IPS-NIHi7 (cell line): Measurements from ENCODE around the gene ABHD14A.
"Not testable (repeated sequence)": the region's sequence is repeated elsewhere in the genome, so short reads cannot be mapped to it uniquely, and the experiment has no call there.

Source experiments
- DNase-seq: peaks from one replicate; pipeline ENCODE4 v3.0.0; 2012; ENCODE audit warnings: mixed read lengths; ENCODE audit errors: extremely low spot score

ABHD14A gene

DNA sequence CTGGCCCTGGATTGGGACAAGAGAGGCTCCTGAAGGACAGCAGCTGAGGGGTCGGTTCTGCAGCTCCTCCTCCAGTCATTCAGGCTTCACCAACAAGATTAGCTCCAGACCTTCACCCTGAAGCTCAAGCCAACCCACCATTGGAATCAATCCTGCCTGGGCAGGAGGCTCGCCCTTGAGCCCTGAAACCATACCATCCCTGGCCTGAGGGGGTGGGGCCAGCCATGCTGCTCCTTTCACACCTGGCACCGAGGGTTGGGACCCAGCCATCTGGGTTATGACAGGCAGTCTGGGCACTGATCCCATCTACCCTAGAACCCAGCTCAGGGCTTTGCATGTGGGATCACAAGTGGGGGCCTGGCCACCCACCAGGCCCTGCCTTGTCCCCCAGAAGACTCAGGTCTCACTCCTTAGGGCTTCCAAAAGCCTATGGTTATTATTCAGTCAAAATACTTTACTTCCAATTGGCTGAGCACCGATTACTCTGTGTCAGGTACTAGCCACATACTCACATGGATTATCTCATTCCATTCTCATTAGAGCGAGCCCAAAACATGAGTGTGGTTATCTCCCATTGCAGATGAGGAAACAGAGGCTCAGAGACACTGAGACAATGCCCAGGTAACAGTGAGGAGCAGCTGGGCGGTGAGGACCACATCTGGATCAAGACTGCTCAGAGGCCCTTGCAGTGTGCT lies 4.1 kb upstream of the ABHD14A start:
- no peak for DNase-seq

DNA sequence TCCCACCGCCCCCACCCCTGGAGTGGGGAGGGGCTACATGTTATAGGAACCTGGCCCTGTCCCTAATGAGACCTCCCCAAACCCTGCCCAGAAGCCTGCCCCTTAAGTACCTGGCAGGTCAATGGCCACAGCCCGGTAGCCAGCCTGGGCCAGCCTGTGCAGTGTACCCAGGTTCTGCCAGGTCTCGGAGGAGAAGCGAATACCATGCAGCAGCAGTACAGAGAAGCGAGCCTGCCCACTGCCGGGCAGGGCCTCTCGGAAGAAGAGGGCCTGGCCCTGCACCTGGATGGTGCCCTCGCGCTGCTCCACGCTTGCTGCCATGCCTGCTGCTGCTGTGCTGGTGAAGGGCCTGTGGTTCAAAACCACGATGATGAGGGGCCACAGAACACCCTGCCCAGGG lies 3.5 kb upstream of the ABHD14A start:
- no peak for DNase-seq

DNA sequence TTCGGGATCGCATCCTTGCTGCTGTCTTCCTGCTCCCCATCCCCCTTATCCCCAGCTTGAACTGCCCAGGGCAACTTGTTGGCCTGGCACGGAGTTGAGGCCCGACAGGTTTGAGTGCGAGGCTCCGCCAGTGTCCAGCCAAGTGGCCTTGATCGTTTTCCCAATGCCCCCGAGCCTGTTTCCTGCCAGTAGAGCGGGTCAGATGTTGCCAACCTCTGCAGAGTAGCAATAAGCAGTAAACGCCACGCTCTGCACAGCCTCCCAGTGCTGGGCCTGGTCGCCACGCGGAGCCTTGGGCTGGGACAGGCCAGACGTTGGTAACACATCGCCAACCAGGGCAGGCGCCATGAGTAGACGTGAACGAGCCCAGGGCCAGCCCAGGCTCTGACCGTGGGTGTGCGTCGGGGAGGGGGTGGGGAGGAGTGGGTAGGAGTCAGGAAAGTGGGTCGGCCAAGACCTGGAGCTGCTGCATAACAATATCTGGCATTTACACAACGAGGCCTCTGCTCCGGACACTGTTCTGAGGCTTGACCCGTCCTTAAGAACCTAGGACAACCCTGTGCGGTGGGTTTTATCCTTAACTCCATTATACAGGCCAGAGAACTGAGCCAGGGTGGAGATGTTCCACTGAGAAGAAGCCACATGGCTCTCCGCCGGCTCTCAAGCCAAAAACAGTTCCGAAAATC lies 444 bp upstream of the ABHD14A start:
- no peak for DNase-seq

DNA sequence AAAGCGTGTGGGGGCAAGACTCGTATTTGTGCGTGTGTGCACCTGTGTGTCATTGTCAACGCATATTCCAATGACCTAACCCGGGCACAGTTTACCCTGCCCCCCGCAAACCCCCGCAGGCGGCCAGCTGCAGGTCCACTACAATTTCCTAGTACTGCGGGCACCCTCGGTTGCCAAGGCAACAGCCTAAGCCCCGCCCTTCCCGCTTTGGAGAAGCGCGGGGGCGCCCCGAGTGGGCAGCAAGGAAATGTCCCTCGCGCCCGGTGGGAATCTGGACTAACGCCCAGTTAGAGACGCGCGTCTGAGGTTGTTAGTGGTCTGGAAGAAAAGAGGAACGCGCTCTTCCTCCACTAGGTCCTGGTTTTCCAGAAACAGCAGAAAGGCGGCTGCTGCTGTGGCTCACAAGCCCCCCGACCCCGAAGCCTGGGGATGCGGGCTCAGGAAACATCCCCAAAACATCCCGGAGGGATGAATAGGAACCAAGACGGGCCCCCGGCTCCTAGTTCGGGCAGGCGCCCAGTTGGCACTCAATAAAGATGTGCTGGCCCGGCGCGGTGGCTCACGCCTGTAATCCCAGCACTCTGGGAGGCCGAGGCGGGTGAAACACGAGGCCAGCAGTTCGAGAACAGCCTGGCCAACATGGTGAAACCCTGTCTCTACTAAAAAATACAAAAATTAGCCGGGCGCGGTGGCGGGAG lies 1.1 kb downstream of the ABHD14A start:
- DNase-seq, result peak; percentile 41

DNA sequence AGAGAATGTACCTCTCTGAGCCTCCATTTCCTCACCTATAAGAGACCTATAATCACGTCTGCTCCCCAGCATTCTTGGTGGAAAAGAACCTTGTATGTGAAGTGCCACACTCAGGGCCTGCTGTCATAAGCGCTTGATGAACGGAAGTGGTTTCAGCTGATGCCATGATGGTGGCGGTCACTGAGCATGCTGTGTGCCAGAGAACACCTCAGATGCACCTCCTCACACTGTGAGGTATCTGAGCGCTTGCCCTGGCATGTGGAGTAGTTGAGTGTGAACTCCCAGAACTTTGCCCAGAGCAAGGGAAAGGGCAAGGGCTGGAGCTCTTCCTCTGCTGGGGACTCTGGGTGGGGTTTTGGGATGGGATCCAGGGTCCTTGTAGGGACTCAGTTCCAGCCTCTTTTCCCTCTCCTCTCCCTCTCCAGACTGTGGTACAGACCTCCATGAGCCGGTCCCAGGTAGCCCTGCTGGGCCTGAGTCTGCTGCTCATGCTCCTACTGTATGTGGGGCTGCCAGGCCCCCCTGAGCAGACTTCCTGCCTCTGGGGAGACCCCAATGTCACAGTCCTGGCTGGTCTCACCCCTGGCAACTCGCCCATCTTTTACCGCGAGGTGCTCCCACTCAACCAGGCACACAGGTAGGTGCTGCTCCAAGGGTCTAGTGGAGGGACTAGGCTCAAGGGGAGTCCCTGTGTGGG lies 2.7 kb downstream of the ABHD14A start:
- DNase-seq, result no peak

DNA sequence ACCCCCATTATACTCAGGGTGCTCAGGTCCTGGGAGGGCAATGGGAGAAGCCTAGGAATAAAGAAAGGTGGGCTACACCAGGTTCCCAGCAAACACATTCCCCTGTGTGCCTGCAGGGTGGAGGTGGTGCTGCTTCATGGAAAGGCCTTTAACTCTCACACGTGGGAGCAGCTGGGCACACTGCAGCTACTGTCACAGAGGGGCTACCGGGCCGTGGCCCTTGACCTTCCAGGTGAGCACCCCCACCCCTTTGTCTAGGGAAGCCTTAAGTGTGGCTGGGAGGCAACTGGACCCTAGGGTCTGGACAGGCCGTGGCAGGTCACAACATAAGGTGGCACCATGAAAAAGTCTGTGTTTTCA lies 3.3 kb downstream of the ABHD14A start:
- no peak for DNase-seq

DNA sequence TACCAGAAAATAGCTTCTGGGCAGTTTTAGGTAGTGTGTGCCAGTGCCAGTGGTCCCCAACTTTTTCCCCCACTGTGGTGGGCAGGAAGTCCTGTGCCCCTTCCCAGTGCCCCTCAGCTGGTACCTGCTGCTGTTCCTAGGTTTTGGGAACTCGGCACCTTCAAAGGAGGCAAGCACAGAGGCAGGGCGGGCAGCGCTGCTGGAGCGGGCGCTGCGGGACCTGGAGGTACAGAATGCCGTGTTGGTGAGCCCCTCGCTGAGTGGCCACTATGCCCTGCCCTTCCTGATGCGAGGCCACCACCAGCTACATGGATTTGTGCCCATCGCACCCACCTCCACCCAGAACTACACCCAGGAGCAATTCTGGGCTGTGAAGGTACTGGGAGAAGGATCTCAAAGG lies 5.4 kb downstream of the ABHD14A start:
- DNase-seq, result no peak

DNA sequence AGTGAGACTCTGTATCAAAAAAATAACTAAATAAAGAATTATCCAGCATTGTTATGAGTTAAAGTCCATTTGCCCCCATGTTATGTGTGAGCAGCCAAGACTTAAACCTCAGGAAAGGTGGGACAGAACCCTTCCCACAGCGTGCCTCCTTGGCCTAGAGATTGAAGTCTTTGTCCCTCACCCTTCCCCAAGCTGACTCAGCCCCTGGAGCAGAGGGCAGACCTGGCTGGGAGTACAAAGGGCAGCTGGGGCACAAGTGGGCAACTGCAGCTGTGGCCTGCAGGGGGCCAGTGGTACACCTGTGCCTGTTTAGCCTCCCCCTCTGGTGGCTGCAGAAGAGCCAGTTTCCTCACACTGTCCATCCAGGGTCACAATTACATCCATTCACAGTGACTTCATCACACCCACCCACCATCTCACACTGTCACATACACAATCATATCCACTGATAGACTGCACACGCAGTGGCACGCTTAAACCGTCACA lies 7.5 kb downstream of the ABHD14A start:
- peak; percentile 80 for DNase-seq

DNA sequence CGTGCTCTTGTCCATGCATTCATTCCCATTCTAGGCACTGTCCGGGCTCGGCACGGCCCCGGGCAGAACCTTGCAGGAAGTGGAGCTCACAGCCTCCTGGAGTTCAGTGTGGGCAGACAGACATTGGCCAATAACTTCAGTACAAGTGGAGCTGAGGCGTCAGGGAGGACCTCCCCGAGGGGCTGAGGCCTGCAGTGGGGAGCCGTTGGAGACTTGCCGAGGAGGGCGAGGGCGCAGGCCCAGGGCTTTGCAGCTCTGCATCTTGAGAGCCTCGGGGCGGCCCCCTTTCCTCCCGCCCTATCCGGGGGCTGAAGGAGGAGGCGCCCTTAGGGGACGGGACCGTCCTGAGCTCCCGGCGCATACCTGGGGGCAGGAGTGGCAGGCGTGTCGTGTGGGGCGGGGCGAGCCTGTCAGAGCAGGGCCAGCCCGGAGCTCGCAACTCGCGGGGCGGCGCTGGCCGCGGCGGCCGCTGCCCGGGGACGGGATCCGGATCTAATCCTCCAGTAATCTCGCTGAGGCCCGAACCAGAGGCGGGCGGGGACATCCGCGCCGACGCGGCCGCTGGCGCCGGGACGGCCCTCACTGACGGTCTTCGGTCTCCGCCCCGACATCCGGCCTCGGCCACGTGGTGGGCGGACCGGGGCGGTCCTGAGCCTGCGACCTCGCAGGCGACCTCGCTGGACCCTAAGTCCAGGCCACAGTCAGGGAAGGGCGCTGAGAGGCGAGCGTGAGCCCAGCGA lies 8.1 kb downstream of the ABHD14A start, which contains the start of gene ACY1:
TSS of gene ACY1 (plus strand) at position 698 of the 740 bp plus-strand sequence. CDS start 530 bp downstream, outside the sequence.
- DNase-seq, result peak; percentile 92

DNA sequence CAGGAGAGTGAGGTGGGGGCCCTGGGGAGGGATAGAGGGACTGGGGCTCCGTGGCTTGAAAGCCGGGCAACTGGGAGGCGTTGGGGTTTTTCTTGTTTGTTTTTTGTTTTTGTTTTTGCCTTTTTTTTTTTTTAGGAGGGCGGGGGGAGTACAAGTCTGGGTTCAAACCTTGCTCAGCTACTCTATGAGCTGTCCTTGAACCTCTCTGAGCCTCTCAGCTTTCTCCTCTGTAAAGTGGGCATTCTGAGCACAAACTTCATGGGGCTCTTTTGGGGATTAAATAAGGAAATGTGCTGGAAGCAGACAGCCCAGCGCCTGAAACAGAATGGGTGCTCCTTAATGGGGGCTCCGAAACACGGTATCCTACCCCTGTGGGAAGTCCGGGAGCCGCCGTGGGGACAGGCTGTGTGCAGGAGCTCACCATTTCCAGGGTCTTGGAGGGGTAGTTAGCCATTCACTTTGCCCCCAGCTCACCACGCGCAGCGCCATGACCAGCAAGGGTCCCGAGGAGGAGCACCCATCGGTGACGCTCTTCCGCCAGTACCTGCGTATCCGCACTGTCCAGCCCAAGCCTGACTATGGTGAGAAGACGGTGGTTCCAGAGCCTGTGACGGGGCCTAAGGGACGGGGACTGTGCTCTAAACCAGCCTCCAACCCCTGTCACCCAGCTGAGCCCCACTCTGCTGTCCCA lies 8.9 kb downstream of the ABHD14A start:
- no peak for DNase-seq

DNA sequence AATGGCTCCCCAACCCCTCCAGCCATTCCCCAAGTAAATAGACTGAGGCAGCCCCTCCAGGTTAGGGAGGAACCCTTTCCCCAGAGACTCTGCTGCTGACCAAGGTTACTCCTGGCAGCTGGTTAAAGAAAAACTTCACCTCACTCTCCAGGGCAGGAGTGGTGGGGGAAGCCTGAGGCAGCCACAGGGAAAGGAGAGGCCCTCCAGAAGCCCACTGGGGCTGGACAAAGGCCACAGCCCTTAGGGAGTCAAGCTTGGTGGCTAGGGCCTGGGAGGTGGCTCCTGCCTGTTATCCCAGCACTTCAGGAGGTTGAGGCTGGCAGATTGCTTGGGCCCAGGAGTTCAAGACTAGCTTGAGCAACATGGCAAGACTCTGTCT lies 9.4 kb downstream of the ABHD14A start:
- DNase-seq, result no peak

DNA sequence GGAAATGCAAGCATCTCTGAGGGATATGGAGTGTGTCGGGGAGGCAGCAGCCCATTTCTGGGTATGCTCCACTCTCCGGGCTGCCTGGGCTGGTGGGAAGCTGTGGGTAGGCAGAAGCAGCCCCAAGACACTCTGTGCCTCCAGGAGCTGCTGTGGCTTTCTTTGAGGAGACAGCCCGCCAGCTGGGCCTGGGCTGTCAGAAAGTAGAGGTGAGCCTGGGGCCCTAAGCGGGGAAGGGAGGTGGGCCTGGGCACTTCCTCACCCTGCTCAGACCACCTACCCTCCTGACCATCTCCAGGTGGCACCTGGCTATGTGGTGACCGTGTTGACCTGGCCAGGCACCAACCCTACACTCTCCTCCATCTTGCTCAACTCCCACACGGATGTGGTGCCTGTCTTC lies 10.2 kb downstream of the ABHD14A start:
- no peak for DNase-seq

DNA sequence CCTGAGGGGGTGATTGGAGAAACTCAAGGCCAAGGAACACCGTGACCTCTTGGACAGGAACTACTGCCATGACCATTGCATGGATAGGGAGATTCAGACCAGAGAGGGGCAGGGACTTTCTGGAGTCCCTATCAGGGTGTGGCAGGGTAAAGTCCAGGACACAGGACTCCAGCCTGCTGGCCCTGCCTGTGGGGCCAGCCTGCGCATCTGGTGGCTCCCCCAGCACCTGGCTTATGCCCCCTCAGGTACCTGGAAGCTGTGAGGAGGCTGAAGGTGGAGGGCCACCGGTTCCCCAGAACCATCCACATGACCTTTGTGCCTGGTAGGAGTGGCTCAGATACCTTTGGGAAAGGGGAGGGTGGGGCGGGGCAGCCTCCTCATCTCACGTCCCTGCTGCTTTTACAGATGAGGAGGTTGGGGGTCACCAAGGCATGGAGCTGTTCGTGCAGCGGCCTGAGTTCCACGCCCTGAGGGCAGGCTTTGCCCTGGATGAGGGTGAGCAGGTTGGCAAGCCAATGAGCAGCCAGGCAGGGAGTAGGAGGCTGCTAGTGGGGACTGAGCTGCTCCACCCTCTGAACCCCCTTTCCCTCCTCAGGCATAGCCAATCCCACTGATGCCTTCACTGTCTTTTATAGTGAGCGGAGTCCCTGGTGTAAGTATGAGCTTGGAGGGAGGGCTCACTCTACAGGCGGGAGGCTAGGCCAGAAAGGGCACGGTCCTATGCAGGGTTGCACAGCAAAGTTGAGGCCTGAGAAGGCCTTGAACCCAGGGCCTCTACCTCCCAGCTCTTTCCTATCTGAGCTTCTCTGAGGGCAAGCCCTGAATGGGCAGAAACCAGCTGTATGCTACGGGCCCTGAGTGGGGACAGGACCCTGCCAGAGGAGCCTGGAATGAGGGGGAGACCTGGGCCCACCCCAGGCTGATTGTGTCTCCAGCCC lies 11.4 kb downstream of the ABHD14A start:
- DNase-seq, result no peak

DNA sequence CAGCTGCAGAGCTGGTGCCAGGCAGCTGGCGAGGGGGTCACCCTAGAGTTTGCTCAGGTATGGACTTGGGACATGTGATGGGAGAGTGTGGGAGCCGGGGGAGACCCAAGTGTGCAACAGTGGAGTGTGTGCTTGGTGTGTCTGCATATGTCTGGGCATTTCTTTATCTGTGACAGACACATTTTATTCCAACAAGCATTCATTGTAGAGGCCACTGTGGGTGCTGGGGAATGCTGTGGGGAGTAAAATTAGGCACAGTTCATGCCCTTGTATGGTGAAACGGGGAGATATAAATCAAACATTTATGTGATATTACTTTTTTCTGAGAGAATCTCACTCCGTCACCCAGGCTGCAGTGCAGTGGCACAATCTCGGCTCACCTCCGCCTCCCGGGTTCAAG lies 12.7 kb downstream of the ABHD14A start:
- DNase-seq, result no peak

DNA sequence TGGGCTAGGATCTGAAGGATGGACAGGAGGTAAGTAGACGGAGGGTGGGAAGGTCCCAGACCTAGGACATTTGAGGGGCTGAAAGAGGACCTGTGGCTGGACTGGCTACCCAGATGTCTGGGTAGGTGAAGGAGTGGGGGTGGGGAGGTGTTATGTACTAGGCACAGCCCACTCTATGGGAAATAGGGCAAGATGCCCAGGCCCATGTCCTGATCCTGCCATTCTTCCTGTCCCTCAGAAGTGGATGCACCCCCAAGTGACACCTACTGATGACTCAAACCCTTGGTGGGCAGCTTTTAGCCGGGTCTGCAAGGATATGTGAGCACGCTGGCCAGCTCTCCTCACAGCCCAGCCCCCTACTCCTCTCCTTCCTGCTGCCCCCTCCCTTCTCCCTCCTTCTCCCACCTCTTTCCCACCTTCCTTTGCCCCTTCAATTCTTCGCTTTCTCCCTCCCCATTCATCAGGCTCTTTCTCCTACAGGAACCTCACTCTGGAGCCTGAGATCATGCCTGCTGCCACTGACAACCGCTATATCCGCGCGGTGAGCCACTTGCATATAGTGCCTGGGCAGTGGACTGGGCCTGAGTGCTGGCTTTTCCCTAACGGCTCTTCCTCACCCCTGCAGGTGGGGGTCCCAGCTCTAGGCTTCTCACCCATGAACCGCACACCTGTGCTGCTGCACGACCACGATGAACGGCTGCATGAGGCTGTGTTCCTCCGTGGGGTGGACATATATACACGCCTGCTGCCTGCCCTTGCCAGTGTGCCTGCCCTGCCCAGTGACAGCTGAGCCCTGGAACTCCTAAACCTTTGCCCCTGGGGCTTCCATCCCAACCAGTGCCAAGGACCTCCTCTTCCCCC lies 13.7 kb downstream of the ABHD14A start:
- DNase-seq, result no peak

DNA sequence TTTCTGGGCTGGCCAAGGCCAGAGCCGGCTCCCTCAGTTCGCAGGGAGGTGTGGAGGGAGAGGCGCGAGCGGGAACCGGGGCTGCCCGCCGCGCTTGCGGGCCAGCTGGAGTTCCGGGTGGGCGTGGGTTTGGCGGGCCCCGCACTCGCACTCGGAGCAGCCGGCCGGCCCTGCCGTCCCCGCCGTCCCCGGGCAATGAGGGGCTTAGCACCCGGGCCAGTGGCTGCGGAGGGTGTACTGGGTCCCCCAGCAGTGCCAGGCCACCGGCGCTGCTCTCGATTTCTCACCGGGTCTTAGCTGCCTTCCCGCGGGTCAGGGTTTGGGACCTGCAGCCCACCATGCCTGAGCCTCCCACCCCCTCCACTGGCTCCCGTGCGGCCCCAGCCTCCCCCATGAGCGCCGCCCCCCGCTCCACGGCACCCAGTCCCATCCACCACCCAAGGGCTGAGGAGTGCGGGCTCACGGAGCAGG lies 15.7 kb downstream of the ABHD14A start:
- DNase-seq, result not testable (repeated sequence)

DNA sequence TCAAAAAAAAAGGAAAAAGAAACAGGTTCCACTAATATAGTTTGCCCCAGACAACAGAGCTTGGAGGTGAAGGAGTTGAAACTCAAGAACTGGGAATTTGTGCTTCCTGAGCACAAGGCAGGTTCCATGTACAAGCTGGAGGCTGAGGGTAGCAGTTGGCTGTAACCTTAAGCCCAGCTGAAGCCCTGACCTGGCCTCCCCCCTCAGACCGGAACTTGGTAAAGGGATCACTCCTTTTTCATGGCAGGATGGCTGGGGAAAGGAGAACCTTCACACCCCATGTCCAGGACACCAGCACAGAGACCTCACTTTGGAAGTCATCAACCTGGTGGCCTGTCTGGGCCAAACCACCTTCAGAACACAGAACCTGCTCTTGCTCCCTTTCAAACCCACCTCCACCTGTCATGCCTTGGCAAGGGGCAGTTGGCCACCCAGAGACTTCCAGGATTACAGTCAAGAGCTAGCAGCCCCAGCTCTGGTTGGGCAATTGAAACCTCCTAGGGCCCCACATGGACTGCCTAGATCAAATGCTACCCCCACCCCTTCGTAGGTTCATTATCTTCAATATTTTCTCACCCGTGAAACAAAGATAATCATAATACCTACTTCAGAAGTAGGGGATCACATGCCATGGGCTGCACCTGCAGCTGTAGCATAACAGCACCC lies 17.3 kb downstream of the ABHD14A start:
- no peak for DNase-seq

DNA sequence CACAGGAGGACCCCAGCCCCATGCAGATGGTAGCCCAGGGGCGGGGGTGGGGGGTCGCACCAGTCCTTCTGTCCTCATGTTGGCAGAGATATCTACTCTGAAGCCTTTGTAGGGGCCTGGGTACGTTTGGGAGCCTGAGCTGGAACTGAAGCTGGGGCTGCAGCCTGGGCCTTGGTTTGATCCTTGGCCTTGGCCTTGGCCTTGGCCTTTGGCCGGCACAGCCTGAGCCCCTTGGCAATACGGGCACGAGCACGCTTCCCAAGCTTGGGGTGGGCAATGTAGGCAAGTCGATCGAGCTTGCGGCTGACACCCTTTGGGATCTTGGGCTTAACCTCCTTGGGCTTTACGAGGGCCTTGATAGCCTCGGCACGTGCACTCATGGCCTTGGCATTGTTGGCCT lies 18.8 kb downstream of the ABHD14A start:
- DNase-seq, result not testable (repeated sequence)
